Posterior cingulate gyrus (tissue), 11 donors: ENCODE measurements around the gene MLLT11.
"Not testable (repeated sequence)": the region's sequence is repeated elsewhere in the genome, so short reads cannot be mapped to it uniquely, and the experiment has no call there.

Source experiments
- DNase-seq, 10 donors: peaks; one replicate each; pipeline versions ENCODE4 v3.0.0 to v3.0.0-alpha.2; 2020 to 2021; ENCODE audit warnings: mixed read lengths in 3 of 10
- intact Hi-C: fragments of 100-400 bp; cut with DNase I; formaldehyde crosslinking; loops from one replicate; pipeline ENCODE4 v1.15.1; 2023

MLLT11 gene

DNA sequence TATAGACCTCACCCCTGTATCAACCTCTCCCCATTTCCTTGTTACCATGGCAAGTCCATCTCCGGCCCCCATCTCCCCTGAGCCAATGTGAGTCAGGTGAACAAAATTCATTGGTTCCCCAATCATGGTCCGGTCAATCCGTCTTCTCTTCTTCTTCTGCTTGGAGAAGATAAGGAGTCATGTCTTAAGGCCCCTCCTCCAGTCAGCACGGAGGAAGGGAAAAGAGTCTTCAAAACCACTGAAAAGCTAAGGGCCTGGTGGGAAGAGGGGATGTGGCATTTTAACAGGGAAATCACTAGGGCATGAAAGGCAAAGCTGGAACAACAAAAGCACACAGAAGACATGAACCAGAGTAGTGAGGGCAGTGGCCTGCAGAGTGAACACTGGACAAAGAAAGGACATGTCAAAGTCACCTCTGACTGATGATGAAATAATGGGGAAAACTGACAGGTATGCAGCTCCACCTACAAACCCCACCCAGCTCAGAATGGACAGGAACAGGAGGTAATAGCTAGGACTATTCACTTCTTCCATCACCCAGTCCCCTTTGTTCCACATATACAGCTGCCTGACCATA, 5.1 kb upstream of the MLLT11 start:
- intact Hi-C loops: no loop called here
- DNase-seq: no peak

DNA sequence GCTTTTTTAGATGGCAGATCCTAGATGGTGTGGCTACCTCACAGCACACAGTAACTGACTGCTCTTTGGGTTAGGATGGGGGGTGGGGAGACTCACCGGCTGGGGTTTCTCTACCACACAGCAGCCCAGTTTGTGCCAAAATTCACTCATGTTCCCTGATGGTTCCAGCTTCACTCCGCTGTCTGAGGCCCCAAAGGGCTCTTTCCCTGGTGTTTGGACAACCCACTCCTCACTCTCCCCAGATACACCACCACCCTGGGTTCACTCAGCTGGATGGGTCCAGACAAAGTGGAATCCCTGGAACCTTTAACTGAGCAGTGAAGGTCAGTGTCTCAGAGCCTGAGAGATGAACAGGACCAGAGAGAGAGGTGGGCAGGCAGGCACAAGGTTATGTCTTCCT, 4.6 kb upstream of the MLLT11 start:
- DNase-seq: no peak
- intact Hi-C loops: no loop called here

DNA sequence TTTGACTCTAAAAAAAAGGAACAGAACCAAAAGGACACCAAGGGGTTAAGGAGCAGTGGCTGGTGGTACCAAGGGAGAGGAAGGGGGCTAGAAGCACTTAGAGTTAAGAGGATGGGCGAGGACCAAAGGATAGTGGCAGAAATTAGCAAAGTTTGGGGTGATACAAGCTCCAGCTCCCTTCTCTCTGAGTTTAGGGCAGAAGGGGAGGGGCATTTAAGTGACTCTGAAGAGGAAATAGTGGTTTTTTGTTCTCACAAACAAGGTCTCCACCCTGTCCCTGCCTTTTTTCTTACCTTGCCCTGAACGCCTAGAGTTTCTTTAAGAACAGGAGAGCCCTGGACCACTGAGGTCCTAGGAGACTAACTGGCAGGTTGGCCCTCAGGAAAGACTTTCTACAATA, 4.0 kb upstream of the MLLT11 start:
- intact Hi-C loops: loop anchor here (2.0 kb wide), 1 partner anchor 15 kb away; the partner anchor contains the start of gene GABPB2
- DNase-seq: no peak

DNA sequence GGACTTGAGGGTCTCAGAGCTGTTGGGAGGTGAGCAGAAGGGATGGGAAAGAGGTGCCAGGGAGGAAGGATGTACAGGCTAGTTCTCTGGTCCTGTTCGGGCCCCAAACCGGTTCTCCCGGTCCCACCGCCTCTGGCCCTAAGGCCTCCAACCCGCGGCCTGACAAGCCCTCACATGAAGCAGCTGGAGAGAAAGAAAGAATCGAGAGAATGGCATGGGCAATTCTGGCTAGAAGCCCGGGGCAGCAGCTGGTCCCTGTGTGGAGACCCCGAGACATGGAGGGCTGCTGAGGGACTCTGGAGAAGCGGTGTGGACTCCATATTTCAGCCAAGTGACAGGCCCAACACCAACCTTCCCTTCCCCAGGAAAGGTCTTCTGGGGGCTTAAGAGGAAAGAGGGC, 1.5 kb upstream of the MLLT11 start:
- intact Hi-C loops: no loop called here
- DNase-seq: peak in 4 of 10 donors; percentile 6 to 74 (median 28)

DNA sequence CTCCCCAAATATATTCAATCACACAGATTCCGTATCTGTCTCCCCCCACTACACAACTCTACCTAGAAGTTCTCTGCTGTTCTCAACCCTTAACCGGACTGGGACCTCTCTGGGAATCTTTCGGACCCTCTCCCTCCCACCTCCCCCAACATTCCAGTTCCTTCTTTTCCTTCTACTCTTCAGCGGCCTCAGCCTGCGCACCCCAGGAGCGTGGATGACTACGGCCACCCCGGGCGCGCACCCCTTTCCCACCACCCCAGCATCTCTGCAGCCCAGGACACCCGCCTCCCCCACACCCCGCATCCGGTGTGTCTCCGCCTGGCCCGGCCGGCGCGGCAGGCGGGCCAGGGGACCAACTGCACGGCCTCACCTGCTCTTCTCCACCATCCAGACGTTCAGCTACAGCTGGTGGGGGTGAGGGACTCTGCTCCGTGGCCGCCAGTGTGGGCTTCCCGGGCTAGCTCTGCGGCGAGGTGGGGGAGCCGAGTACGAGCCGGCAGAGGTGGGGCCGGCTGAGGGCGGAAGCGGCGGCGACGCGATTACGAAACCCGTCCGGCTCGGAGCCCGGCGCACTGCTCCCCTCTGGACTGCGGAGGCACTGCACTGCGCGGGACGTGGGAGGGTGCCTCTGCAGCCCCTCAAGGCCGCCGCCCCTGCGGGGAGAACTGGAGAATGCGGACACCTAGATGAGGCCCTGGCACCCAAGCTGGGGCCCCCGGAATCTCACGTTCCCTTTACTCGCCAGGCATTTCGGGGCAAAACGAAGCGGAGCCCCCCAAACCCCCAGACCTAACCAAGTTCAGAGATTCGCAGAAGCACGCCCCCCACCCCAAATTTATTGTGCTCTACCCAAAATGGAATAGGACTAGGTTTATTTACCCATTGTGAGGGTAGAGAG, 839 bp upstream of the MLLT11 start, which contains the start of gene CDC42SE1:
CDC42SE1 (minus strand) TSS at position 514 of the 898 bp plus-strand sequence. CDS start 3,892 bp downstream, outside the sequence.
- peak; percentile 67 to 97 (median 80) for DNase-seq
- intact Hi-C loops: no loop called here

DNA sequence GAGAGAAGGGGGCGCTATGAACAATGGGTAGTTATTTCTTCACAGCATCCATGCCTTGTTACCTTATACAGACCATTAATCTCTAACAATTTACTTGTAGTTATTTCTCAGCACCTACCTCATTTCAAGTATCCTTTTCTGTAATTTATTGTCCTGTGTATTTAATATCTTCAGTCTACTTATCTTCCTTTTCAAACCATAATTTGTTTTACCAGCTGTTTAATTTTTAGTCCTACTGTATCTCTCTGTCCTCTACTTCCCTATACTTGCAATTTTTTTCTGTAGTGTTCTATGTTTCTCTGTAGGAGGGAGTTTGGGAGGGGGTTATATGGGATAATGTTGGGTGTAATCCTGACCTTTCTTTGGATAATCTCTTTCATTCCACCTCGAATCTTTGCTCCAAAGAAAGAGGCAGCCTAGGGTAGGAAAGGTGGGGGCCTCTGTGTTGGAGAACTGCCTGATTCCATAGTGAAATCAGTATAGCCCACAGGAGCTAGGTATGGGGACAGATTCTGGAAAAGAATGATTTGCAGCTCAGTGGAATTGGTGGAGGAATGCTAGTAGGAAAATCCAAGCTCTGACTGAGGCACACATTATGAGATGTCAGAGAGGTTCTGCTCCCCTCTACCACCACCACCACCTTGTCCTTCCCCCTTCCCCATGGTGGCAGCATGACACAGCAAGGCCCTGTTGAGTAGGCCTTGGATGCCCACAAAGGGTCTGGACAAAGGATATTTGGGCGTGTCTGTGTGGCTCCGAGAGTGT, 642 bp downstream of the MLLT11 start:
- intact Hi-C loops: no loop called here
- peak in 1 of 10 donors; percentile 13 for DNase-seq

DNA sequence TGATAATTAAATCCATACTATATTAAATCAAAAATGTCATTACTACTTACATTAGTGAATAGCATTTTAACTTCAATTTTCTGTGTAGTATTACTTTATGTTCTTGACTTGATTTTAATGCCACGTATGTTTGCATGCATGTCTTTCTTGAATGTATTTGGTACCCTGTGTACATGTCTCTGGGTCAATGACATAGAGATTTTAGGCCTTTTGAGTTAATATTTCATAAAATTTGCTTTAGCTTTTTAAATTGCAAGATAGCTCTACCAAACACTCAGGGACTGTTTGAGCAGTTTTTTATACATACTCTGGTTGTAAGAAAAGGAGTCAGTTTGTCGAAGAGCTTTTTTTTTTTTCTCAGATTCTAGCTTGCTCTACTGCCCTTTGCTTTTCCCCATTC, 1.5 kb downstream of the MLLT11 start:
- intact Hi-C loops: no loop called here
- no peak for DNase-seq

DNA sequence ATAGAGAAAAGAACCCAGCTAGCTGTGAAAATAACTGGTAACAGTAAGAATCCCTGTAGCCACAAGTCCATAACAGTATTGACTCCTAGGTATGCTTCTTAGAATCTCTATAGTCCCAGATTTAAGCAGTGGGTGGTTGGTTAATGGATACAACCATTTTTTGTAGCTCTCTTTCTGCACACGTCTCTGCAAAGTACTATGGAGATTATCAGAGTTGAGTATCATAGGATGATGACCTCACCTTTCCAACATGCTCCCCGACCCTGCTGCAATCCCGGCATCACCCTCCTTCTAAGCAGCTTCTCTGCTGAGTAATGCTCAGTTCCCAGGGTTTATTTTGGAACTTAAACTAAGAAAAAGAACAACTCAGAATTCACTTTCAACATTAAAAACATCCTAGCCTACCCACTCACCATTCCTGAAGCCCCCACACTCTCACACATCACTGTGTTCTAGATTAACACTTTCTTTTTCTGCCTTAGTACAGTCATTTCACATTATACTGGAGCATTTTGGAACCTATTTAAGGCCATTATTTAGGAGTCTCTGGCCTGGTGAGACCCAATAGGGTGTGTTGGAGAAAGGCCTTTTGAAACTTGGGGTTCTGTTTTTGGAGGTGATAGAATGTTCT, 2.7 kb downstream of the MLLT11 start:
- intact Hi-C loops: no loop called here
- DNase-seq: no peak

DNA sequence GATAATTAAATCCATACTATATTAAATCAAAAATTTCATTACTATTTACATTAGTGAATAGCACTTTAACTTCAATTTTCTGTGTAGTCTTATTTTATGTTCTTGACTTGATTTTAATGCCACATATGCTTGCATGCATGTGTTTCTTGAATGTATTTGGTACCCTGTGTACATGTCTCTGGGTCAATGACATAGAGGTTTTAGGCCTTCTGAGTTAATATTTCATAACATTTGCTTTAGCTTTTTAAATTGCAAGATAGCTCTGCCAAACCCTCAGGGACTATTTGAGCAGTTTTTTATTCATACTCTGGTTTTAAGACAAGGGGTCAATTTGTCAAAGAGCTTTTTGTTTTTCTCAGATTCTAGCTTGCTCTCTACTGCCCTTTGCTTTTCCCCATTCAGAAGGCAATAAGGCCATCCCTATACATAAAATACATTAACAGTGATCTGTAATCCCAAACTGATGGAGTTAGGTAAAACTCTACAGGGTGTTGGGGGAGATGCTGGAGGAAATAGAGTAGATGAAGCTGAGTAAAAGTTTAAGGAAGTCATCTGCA, 5.0 kb downstream of the MLLT11 start:
- intact Hi-C loops: no loop called here
- DNase-seq: no peak

DNA sequence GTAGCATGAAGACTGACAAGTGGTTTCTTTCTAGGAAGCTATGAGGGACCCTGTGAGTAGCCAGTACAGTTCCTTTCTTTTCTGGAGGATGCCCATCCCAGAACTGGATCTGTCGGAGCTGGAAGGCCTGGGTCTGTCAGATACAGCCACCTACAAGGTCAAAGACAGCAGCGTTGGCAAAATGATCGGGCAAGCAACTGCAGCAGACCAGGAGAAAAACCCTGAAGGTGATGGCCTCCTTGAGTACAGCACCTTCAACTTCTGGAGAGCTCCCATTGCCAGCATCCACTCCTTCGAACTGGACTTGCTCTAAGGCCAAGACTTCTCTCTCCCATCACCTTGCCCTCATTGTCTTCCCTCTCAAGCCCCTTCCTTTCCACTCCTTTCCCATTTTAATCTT, 7.0 kb downstream of the MLLT11 start:
- DNase-seq: peak in 1 of 10 donors; percentile 54
- intact Hi-C loops: no loop called here

DNA sequence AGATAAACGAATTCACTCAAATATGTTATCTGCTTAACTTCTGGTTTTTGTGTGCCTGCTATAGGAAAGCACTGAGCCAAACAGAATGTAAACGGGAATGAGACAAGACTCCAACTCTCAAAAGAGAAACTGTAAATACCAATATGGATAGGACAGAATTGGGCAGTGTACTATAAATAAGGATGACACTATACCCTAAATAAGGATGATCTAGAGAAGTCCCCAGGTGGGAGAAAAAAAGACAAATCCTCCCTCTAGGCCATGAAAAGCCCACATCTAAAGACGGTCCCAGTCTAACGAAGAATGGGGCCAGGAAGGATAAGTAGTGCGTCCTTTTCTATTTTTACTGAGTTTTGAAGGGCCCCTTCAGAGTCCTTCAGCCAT, 8.9 kb downstream of the MLLT11 start:
- intact Hi-C loops: no loop called here
- no peak for DNase-seq

DNA sequence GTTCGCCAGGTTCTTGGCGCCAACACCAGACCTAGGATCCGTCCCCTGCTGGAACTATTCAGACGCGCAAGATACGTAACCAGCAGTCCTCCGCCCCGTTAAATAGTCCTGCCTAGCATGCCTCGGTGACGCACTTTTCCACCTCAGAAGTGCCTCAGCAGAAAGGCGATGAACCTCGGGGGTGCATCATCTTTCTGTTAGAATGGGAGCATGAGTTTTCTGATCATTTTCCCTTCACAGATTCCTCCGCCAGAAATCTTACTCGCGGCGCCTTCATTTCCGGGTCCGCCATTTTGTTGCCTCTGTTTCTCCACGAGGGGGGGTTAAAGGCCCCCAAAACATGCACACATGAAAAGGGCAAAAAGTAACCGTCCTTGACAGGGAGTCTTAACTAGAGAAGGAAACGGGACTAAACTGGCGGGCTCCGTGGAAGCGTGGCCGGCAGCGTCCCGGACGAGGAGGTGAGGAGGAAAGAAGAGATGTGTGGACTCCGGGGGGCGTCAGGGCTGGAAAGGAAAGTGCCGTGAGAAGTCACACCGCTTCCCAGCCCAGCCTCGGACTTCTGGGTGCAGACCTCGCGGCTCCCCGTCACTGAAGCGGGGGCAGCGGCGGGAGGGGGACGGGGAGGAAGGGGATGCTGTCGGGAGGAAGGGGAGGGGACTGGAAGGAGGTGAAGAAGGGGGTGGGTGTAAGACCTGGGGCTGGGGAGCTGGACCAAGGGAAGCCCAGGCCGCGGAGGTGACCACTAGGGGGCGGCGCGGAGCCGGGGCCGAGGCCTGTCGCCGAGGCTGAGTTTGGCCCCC, 10.5 kb downstream of the MLLT11 start, which contains the start of gene GABPB2:
GABPB2 (plus strand) TSS at position 288 of the 803 bp plus-strand sequence. CDS start 17,429 bp downstream, outside the sequence.
- DNase-seq: peak; percentile 78 to 98 (median 88)
- intact Hi-C loops: loop anchor here (2.0 to 10.0 kb wide), 2 partner anchors 14 to 74 kb away; partner anchors contain the start of gene SEMA6C

DNA sequence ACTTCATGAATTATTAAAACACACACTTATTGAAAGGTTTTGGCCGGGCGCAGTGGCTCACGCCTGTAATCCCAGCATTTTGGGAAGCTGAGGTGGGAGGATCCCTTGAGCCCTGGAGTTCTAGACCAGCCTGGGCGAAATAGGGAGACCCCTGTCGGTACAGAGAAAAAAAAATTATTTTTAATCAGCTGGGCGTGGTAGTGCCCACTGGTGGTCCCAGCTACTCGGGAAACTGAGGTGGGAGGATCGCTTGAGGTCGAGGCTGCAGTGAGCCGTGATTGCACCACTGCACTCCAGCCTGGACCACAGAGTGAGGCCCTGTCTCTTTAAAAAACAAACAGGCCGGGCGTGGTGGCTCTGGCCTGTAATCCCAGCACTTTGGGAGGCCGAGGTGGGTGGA, 12.0 kb downstream of the MLLT11 start:
- intact Hi-C loops: loop anchor here (10.0 kb wide), 1 partner anchor 73 kb away; the partner anchor contains the start of gene SEMA6C
- DNase-seq: no peak

DNA sequence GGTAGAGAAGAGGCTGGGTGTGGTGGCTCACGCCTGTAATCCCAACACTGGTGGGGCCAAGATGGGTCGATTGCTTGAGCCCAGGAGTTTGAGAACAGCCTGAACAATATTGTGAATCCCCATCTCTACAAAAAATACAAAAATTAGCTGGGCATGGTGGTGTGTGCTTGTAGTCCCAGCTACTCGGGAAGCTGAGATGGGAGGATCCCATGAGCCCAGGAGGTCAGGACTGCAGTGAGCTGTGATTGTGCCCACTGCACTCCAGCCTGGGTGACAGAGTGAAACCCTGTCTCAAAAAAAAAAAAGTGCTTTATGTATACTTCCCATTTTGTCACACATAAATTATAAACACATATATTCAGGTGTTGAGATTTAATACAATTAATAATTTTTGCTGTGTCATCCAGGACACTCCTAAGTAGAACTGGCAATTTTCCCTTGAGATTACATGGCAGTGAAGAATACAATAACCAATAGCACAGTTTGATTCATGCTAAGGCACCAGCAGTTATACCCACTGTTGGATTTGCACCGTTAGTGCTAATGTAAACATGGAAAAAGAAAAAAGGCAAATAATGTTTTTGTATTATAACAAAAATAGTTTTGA, 25.9 kb downstream of the MLLT11 start:
- intact Hi-C loops: no loop called here
- DNase-seq: no peak

DNA sequence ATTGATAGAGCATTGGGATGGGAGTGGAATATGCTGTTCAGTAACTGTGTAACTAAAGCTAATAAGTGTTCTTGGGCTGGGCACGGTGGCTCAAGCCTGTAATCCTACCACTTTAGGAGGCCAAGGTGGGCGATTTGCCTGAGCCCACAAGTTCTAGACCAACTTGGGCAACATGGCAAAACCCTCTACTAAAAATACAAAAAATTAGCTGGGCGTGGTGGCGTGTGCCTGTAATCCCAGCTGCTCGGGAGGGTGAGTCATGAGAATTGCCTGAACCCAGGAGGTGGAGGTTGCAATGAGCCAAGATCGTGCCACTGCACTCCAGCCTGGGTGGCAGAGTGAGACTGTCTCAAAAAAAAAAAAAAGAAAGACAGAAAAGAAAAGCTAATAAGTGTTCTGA, 37.2 kb downstream of the MLLT11 start:
- intact Hi-C loops: not testable (repeated sequence)
- DNase-seq: peak in 1 of 10 donors; percentile 25

DNA sequence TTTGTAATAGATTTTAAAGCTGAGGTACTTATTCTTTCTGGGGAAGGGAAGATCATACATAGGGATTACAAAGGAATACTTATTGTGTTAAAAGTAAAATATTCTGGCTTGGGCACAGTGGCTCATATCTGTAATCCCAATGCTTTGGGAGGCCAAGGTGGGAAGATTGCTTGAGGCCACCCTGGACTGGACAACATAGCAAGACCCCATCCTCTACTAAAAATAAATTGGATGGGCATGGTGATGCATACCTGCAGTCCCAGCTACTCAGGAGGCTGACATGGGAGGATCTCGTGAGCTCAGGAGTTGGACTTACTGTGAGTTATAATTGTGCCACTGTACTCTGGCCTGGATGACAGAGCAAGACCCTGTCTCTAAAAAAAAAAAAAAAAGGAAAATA, 37.9 kb downstream of the MLLT11 start:
- intact Hi-C loops: loop anchor here (2.0 kb wide), 1 partner anchor 59 kb away; the partner anchor contains the start of gene TNFAIP8L2
- peak in 1 of 10 donors; percentile 4 for DNase-seq

DNA sequence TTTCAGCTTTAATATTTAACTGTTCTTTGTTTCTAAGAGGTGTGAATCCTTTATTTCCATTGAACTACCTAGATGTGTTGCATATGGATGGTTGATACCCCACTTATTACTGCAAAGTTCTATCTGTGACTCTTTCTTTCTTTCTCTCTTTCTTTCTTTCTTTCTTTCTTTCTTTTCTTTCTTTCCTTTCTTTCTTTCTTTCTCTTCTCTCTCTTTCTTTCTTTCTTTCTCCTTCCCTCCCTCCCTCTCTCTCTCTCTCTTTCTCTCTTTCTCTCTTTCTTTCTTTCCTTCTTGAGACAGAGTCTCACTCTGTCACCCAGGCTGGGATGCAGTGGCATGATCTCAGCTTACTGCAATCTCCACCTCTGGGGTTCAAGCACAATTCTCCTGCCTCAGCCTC, 44.4 kb downstream of the MLLT11 start:
- intact Hi-C loops: no loop called here
- no peak for DNase-seq

DNA sequence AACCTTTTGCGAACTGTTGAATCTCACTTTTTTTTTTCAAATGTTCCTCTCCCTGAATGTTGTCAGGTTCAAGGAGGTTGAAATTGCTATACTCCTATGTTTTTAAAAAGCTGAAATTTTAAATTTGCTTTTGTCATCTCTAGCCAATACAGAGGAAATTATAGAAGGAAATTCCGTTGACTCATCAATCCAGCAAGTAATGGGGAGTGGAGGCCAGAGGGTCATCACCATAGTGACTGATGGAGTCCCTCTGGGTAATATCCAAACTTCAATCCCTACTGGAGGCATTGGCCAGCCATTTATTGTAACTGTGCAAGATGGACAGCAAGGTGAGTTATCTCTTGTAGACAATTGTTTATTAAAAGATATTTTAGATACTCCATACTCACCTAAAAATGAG, 46.7 kb downstream of the MLLT11 start:
- intact Hi-C loops: no loop called here
- no peak for DNase-seq

DNA sequence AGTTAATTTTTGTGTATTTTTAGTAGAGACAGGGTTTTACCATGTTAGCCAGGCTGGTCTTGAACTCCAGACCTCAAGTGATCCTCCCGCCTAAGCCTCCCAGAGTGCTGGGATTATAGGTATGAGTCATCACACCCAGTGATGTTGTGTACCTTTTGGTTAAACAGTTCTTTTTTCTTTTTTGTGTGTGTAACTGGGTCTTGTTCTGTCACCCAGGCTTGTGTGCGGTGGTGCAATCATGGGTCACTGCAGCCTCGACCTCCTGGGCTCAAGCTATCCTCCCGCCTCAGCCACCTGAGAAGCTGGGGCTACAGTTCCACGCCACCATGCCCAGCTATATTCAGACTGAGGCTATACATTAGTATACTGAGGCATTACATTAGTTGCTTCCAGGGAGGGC, 48.1 kb downstream of the MLLT11 start:
- DNase-seq: peak in 1 of 10 donors; percentile 40
- intact Hi-C loops: no loop called here
